GM20000 (cell line): Measurements from ENCODE around the gene ZNF408.
"Not testable (repeated sequence)": the region's sequence is repeated elsewhere in the genome, so short reads cannot be mapped to it uniquely, and the experiment has no call there.

Experiments used
- DNase-seq: peaks from one replicate; pipeline ENCODE4 v3.0.0; 2012; ENCODE audit warnings: low spot score
- CTCF ChIP-seq: IDR thresholded peaks from 2 replicates; pipeline ENCODE4 v1.5.1; 2012; ENCODE audit warnings: mild to moderate bottlenecking, control low read depth; ENCODE audit errors: extremely low read depth, missing control alignments

Gene ZNF408

GRCh38 chr11:46712874-46713576 lies 12.2 kb downstream of the ZNF408 start:
- DNase-seq = no peak
- TF ChIP-seq CTCF = no peak

- DNase-seq = not testable (repeated sequence)
Measured at GRCh38 chr11:46717825-46718154, 17.0 kb downstream of the ZNF408 start.

- no peak for TF ChIP-seq CTCF
- no peak for DNase-seq
Measured at GRCh38 chr11:46718155-46719019, 17.6 kb downstream of the ZNF408 start.

- no peak for TF ChIP-seq CTCF
- no peak for DNase-seq
Measured at GRCh38 chr11:46719048-46719542, 18.3 kb downstream of the ZNF408 start, which contains the start of gene F2. TSS of gene F2 (plus strand) at chr11:46719213. CDS start at chr11:46719236, 23 bp downstream.

GRCh38 chr11:46719543-46720218 lies 18.9 kb downstream of the ZNF408 start:
- DNase-seq = no peak
- no peak for TF ChIP-seq CTCF

GRCh38 chr11:46721286-46721685 lies 20.5 kb downstream of the ZNF408 start:
- no peak for TF ChIP-seq CTCF

GRCh38 chr11:46722566-46723358 lies 21.9 kb downstream of the ZNF408 start:
- no peak for TF ChIP-seq CTCF
- no peak for DNase-seq

More at GRCh38 chr11:46721286-46721685, 20.5 kb downstream of the ZNF408 start:
- no peak for DNase-seq
